Activated naive CD4-positive, alpha-beta T cell treated with anti-CD3 and anti-CD28 coated beads for 36 hours (primary cell): ENCODE measurements around the gene NRXN3. TPM values are rescaled to one million over a fixed set of nuclear protein-coding genes. Genes with fewer than 3 reads are reported as not detected.

Experiments
- CTCF ChIA-PET: fragments of 350-600 bp; sonication (Branson Sonifier 250); formaldehyde crosslinking; loops from one replicate; lab custom pipeline; 2021; ENCODE audit warnings: antibody characterized with exemption; lab: Charles Lee
- DNase-seq: peaks from one replicate; pipeline ENCODE4 v3.0.0-alpha.2; 2020
- H3K27ac Mint-ChIP-seq: one replicate; pipeline ENCODE4 v1.8.0; 2021; ENCODE audit warnings: mild to moderate bottlenecking, mixed read lengths
- H3K27me3 Mint-ChIP-seq: one replicate; pipeline ENCODE4 v1.8.0; 2021; ENCODE audit warnings: low read depth, mixed read lengths
- H3K36me3 Mint-ChIP-seq: one replicate; pipeline ENCODE4 v1.8.0; 2021; ENCODE audit warnings: low read depth, mixed read lengths
- H3K4me1 Mint-ChIP-seq: one replicate; pipeline ENCODE4 v1.8.0; 2021; ENCODE audit warnings: low read depth, mixed read lengths
- H3K4me3 Mint-ChIP-seq: one replicate; pipeline ENCODE4 v1.8.0; 2021; ENCODE audit warnings: mild to moderate bottlenecking, moderate library complexity, mixed read lengths
- H3K9me3 Mint-ChIP-seq: one replicate; pipeline ENCODE4 v1.8.0; 2021; ENCODE audit warnings: mixed read lengths
- intact Hi-C: fragments of 100-400 bp; cut with micrococcal nuclease; formaldehyde crosslinking; loops from one replicate; pipeline ENCODE4 v1.15.1; 2023
- total RNA-seq, 2 experiments: library from RNA; stranded (reverse); gene quantifications; one replicate each; pipeline ENCODE4 v1.2.3, GENCODE V29; 2021

NRXN3 gene
- total RNA-seq, 2 experiments from 2014 or later = not detected

DNA sequence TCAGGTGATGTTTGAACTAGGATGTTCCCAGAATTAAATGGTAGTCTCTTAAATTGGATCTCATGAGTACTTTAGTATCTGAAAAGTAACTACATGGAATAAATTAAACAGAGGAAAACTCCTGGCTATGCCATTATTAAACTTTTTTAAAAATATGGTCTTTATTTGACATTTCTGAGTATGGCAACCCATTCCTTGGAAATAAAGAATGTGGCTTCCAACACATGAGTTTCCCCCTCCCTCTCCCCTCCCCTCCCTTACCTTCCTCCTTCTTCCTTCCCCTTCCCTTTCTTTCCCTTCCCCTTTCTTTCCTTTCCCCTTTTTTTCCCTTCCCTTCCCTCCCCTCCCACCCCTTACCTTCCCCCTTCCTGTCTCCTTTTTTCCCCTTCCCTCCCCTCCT is 1100.9 kb downstream of the NRXN3 start:
- intact Hi-C loops = no loop called here
- H3K9me3 Mint-ChIP-seq = no peaks in the 10 kb centered on the region
- H3K4me3 Mint-ChIP-seq = no peak overlapping the region
- DNase-seq = no peak
- H3K27ac Mint-ChIP-seq = no peak overlapping the region
- no peaks in the 10 kb centered on the region for H3K27me3 Mint-ChIP-seq
- CTCF ChIA-PET = no interaction called here
- H3K4me1 Mint-ChIP-seq = no peaks in the 10 kb centered on the region
- no peaks in the 10 kb centered on the region for H3K36me3 Mint-ChIP-seq

DNA sequence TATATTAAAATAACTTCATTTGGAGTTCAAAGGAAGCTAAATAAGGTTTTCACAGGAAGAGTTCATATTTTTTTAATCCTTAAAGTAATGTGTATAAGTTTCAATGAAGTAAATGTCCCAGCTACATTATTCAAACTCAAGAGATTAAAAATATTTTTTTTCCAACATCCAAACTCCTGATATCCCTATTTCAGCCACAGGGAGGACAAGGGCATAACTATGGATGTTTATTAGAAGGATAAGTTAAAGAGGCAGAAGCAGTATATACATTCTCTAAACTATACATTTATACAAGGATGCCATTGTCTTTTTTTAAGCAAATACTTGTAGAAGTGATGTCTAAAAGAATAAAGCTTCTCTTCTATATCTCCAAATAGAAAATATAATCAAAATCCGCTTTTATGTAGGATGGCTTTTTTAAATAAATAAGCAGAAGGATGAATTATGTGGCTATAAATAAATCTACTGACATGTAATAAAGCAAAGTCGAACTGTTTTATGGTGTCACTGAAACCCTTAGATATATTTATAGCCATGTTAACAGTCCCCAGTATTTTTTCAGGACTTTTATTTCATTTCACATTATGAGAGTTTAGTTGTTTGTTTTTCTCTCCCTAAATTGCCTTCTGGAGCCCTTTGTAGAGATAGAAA is 1104.6 kb downstream of the NRXN3 start:
- CTCF ChIA-PET = no interaction called here
- DNase-seq = no peak

DNA sequence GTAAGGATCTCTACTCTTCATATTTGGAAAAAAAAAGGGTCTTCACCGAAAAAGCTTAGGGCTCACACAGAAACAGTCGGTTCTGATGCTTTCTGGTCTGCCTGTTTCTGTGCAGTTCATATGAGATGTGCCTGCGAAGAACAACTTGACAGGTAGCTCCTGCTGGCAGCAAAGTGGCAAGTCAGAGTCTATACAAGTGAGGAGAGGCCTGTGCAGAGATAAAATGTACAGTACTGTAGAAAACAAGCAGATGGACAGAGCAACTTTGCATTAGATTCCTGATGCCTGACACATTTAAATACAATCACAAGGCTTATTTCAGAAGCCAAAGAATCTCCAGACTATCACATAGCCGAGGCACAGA is 1105.1 kb downstream of the NRXN3 start:
- no peak for DNase-seq
- H3K9me3 Mint-ChIP-seq = no peaks in the 10 kb centered on the region
- peaks cover 33% of the 10 kb centered on the region for H3K27me3 Mint-ChIP-seq
- H3K4me1 Mint-ChIP-seq = peaks cover 6% of the 10 kb centered on the region
- CTCF ChIA-PET = no interaction called here
- H3K27ac Mint-ChIP-seq = no peak overlapping the region
- no peaks in the 10 kb centered on the region for H3K36me3 Mint-ChIP-seq
- intact Hi-C loops = no loop called here
- no peak overlapping the region for H3K4me3 Mint-ChIP-seq

More for the DNA sequence above, 1104.6 kb downstream of the NRXN3 start:
- no peaks in the 10 kb centered on the region for H3K36me3 Mint-ChIP-seq
- H3K27ac Mint-ChIP-seq = no peak overlapping the region
- H3K4me1 Mint-ChIP-seq = peaks cover 4% of the 10 kb centered on the region
- H3K27me3 Mint-ChIP-seq = peaks cover 28% of the 10 kb centered on the region
- no peaks in the 10 kb centered on the region for H3K9me3 Mint-ChIP-seq
- no peak overlapping the region for H3K4me3 Mint-ChIP-seq
- intact Hi-C loops = no loop called here

DNA sequence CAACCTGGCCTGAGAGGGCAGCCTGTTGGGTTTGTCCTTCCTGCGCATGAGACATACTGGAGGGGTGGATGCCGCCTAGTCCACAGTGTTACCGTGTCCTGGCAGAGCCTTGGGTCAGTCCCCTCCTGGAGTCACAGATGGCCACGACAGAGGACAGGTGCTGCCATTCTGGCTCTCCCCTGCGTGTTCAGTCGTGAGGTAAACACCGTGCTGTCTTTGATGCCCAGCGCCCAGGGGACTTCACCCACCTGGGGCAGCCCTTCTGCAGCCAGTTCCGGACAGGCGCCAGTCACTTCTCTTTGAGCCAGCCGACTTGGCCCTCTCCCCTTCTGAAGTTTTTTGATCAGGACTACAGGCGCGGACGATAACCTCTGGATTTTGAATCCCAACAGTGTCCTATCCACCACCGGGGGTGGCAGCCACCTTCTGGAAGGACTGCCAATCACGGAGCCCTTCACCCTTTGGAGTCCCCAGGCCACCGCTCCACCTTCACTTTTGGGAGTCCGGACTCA is 1108.2 kb downstream of the NRXN3 start:
- no peak overlapping the region for H3K27ac Mint-ChIP-seq
- H3K4me1 Mint-ChIP-seq = peaks cover 6% of the 10 kb centered on the region
- CTCF ChIA-PET = no interaction called here
- no peaks in the 10 kb centered on the region for H3K36me3 Mint-ChIP-seq
- H3K27me3 Mint-ChIP-seq = peaks cover 57% of the 10 kb centered on the region
- no peak for DNase-seq
- intact Hi-C loops = no loop called here
- no peaks in the 10 kb centered on the region for H3K9me3 Mint-ChIP-seq
- no peak overlapping the region for H3K4me3 Mint-ChIP-seq

GRCh38 chr14:79278798-79279644 is 1108.8 kb downstream of the NRXN3 start:
- Mint-ChIP-seq H3K27ac (no peak overlapping the region), H3K27me3 (peaks cover 57% of the 10 kb centered on the region), H3K36me3 (no peaks in the 10 kb centered on the region), H3K9me3 (no peaks in the 10 kb centered on the region), H3K4me1 (peaks cover 6% of the 10 kb centered on the region), H3K4me3 (no peak overlapping the region)
- intact Hi-C loops = no loop called here
- CTCF ChIA-PET = no interaction called here
- no peak for DNase-seq

DNA sequence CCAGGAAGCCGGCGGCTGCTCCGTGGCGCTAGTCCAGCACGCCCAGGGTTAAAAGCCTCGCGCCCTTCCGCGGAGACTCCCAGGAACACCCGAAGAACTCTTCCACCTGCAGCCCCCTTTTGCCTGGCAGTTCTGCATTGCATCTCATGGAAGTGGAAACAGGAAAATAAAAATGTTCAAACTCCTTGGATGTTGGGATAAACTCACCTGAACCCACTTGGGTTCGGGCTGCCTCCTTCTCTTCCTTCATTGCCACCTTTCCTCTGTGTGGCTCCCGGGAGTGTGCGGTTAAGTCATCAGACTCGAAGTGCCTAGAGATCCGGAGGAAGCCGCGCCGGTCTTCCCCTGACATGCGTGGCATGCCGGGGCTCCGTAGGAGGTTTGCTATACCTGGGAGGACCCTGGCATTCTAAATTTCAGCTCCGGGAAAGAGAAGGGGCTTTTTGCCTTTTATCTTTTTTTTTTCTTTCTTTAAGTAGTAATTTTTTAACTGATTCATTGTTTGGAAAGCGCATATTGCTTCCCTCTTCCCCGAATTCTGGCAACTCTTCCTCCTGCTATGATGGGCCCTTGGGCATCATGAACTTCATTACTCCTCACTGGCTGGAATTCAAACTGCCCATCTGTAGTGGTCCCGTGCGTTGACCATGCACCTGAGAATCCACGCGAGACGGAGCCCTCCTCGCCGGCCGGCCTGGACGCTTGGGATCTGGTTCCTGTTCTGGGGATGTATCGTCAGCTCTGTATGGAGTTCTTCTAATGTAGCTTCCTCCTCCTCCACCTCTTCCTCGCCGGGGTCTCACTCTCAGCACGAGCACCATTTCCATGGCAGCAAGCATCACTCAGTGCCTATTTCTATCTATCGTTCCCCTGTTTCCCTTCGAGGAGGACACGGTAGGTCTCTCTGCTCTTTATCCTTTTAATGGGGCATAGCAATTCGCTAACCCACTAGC is 1109.7 kb downstream of the NRXN3 start:
- no peak overlapping the region for H3K4me3 Mint-ChIP-seq
- CTCF ChIA-PET = no interaction called here
- DNase-seq = no peak
- H3K27me3 Mint-ChIP-seq = peaks cover 59% of the 10 kb centered on the region
- no peaks in the 10 kb centered on the region for H3K36me3 Mint-ChIP-seq
- intact Hi-C loops = no loop called here
- H3K9me3 Mint-ChIP-seq = peaks cover 2% of the 10 kb centered on the region
- no peak overlapping the region for H3K27ac Mint-ChIP-seq
- H3K4me1 Mint-ChIP-seq = peaks cover 6% of the 10 kb centered on the region

GRCh38 chr14:79281244-79282152 is 1111.3 kb downstream of the NRXN3 start:
- intact Hi-C loops = no loop called here
- CTCF ChIA-PET = no interaction called here
- peaks cover 3% of the 10 kb centered on the region for H3K9me3 Mint-ChIP-seq

GRCh38 chr14:79284621-79285020 is 1114.4 kb downstream of the NRXN3 start:
- intact Hi-C loops = no loop called here
- CTCF ChIA-PET = no interaction called here
- Mint-ChIP-seq H3K36me3 (no peaks in the 10 kb centered on the region), H3K4me3 (no peak overlapping the region), H3K27me3 (peaks cover 35% of the 10 kb centered on the region), H3K4me1 (peaks cover 2% of the 10 kb centered on the region), H3K27ac (no peak overlapping the region), H3K9me3 (peaks cover 3% of the 10 kb centered on the region)
- no peak for DNase-seq

More at GRCh38 chr14:79281244-79282152, 1111.3 kb downstream of the NRXN3 start:
- Mint-ChIP-seq H3K36me3 (no peaks in the 10 kb centered on the region), H3K4me1 (peaks cover 6% of the 10 kb centered on the region), H3K4me3 (no peak overlapping the region), H3K27me3 (peaks cover 61% of the 10 kb centered on the region), H3K27ac (no peak overlapping the region)
- DNase-seq = no peak

DNA sequence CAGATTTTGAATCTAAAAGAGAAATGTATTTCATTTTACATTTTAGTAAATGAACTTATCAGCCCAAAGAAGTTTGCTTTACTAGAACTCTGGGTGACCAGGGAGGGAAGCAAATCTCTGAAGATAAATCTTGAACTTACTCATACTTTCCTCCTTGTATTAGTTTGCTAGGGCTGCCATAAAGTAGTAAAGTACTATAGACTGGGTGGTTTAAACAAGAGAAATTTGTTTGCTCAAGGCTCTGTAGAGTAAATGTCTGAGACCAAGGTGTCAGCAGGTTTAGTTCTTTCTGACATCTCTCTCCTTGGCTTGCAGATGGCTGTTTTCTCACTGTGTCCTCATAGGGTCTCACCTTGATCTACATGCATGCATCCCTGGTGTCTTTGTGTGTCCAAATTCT is 1115.1 kb downstream of the NRXN3 start:
- DNase-seq = no peak
- Mint-ChIP-seq H3K4me1 (no peaks in the 10 kb centered on the region), H3K9me3 (peaks cover 3% of the 10 kb centered on the region), H3K36me3 (no peaks in the 10 kb centered on the region), H3K27me3 (peaks cover 29% of the 10 kb centered on the region), H3K4me3 (no peak overlapping the region), H3K27ac (no peak overlapping the region)
- intact Hi-C loops = no loop called here
- CTCF ChIA-PET = no interaction called here

DNA sequence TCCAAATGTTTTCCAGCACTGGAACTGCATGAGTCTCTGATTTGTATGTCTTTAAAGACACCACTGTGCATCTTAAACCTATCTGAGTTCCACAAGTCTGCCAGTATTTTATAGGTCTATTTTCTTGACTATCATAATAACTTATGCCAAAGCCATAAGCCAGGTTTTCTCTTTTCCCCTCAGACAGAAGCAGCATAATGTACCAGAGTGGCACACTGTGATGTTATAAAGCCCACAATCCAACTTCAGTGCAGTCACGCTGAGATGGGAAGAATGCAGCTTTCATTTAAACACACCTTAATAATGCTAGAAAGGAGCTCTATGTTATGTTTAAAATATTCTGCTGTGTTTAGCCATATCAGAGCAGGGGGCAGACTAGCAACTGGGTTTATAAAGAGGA is 1117.8 kb downstream of the NRXN3 start:
- CTCF ChIA-PET = no interaction called here
- no peaks in the 10 kb centered on the region for H3K36me3 Mint-ChIP-seq
- H3K9me3 Mint-ChIP-seq = peaks cover 3% of the 10 kb centered on the region
- intact Hi-C loops = no loop called here
- H3K4me3 Mint-ChIP-seq = no peak overlapping the region
- no peak for DNase-seq
- H3K4me1 Mint-ChIP-seq = no peaks in the 10 kb centered on the region
- H3K27me3 Mint-ChIP-seq = peaks cover 4% of the 10 kb centered on the region
- H3K27ac Mint-ChIP-seq = no peak overlapping the region

DNA sequence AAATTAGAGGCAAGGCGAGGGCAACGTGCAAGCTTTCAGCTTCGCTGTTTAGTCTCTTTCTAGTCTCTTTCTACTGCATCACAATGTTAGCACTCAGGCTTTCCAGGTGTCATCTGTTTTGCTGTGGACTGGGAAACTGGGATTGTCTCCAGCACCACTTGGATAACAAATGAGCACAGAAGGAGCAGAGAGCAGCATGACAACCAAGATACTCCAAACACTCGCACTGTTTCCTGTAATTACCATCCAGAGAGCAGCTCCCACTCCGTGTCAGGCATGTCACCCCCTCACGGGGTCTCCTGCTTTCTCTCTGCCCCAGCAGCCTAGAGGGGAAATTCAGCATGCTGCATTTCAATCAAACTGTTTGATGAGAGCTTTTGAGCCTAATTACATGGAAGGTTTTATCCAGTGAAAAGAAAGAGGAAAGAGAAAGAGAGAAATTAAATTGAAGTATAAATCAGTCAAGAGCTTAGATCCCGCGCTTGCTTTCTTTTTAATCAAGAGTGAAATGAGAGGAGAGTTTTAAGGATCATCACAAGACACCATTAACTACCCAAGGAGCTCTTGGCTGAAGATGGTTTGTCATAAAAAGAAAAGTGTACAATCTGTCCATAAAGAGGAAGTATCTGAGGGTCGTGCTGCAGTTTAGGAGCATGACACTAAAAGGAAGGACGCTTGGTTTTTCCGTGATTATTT is 1123.5 kb downstream of the NRXN3 start:
- CTCF ChIA-PET = no interaction called here
- no peaks in the 10 kb centered on the region for H3K4me1 Mint-ChIP-seq

More for the DNA sequence above, 1123.5 kb downstream of the NRXN3 start:
- Mint-ChIP-seq H3K27me3 (no peaks in the 10 kb centered on the region), H3K4me3 (no peak overlapping the region), H3K36me3 (no peaks in the 10 kb centered on the region), H3K9me3 (no peaks in the 10 kb centered on the region), H3K27ac (no peak overlapping the region)
- intact Hi-C loops = no loop called here
- DNase-seq = no peak
